Lung (tissue), 12 donors: ENCODE measurements around the gene KIAA1671. TPM values are rescaled to one million over a fixed set of nuclear protein-coding genes. Genes with fewer than 3 reads are reported as not detected.

Experiments
- ATAC-seq: fragments of 200-7000 bp; cut with Tn5 transposase; one replicate; pipeline ENCODE4 v1.9.1; 2020; ENCODE audit warnings: moderate number of reproducible peaks; ENCODE audit not compliant: insufficient read depth, low FRiP score
- DNase-seq, 3 donors: peaks; one replicate each; pipeline ENCODE4 v3.0.0-alpha.2; 2013 to 2017
- H3K27ac ChIP-seq, 2 donors: one replicate each; pipeline ENCODE4 v1.5.1; 2013; ENCODE audit warnings: mild to moderate bottlenecking in 2 of 2, moderate library complexity in 2 of 2, control low read depth in 1 of 2, inconsistent platforms in 1 of 2, low read depth in 1 of 2, low read length in 1 of 2
- H3K27me3 ChIP-seq, 3 donors: one replicate each; pipeline ENCODE4 v1.5.1; 2013; ENCODE audit warnings: low read length in 2 of 3; ENCODE audit not compliant: control insufficient read depth in 3 of 3, insufficient read depth in 3 of 3
- H3K36me3 ChIP-seq, 4 donors: one replicate each; pipeline ENCODE4 v1.5.1; 2013; ENCODE audit warnings: low read length in 4 of 4, mild to moderate bottlenecking in 1 of 4, moderate library complexity in 1 of 4; ENCODE audit not compliant: control insufficient read depth in 4 of 4, insufficient read depth in 4 of 4
- H3K4me1 ChIP-seq, 5 donors: one replicate each; pipeline ENCODE4 v1.5.1; 2013; ENCODE audit warnings: low read length in 5 of 5, mild to moderate bottlenecking in 2 of 5, moderate library complexity in 1 of 5; ENCODE audit not compliant: control insufficient read depth in 5 of 5, insufficient read depth in 5 of 5
- H3K4me3 ChIP-seq: one replicate; pipeline ENCODE4 v1.5.1; 2013; ENCODE audit warnings: mild to moderate bottlenecking, control low read depth, moderate library complexity
- H3K9ac ChIP-seq, 2 donors: one replicate each; pipeline ENCODE4 v1.5.1; 2013; ENCODE audit warnings: low read length in 2 of 2, control low read depth in 1 of 2; ENCODE audit not compliant: insufficient read depth in 1 of 2
- H3K9me3 ChIP-seq, 4 donors: one replicate each; pipeline ENCODE4 v1.5.1; 2013; ENCODE audit warnings: low read length in 3 of 4, mild to moderate bottlenecking in 1 of 4, moderate library complexity in 1 of 4; ENCODE audit not compliant: control insufficient read depth in 4 of 4, insufficient read depth in 3 of 4
- WGBS, 2 donors: extraction: QIAGEN DNeasy Blood & Tissue Kit; methylation state at CpG; one replicate each; pipeline ENCODE4 v1.1.7; 2013; 5-methylcytosine and 5-hydroxymethylcytosine counted together
- polyA plus RNA-seq, 2 donors: library from polyadenylated mRNA; stranded (reverse); fragments of 200-250 nt; gene quantifications; one replicate each; pipeline ENCODE4 v1.2.1, GENCODE V29; 2013
- total RNA-seq, 2 donors: library from RNA; depleted of rRNA in 1 of 2; stranded (reverse); fragments of >200 nt in 1 of 2; gene quantifications; one replicate each; pipeline ENCODE4 v1.2.1, GENCODE V29; 2014 to 2021
- TF ChIP-seq, protein P1 (sequence below): IDR thresholded peaks from 2 replicates; pipeline ENCODE4 v1.5.1; 2012; ENCODE audit warnings: mild to moderate bottlenecking; ENCODE audit errors: control extremely low read depth, extremely low read depth
- donor health status: control.
- donor health status: control.
- donor health status: Bipolar disorder and iron deficiency.
- donor health status: healthy.
- donor health status: DM: yes; HTN: yes; CAD: no.

Gene KIAA1671
- total and polyA plus RNA-seq, 4 donors, result 7.6 to 44.6 (median 24.0) TPM

DNA sequence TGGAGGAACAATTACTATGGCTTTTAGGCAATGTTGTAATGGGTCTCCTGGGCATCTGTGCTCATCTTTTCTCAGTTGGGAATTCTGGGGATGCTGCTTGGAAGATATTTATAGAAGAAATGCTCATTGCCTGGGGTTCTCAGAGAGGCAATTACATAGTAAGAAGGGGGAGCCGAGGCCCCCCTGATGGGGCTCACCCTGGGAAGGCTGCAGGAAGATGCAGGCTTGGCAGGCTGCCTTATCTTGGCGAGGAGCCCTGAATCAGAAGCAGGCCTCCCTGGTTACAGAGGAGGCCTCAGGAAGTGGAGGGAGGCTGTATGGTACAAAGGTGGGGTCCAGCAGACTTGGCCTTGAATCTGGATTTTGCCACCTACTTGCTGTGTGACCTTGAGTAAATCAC is 186.5 kb downstream of the KIAA1671 start:
- Histone ChIP-seq H3K36me3 (no peaks in the 10 kb centered on the region), H3K27me3 (no peaks in the 10 kb centered on the region), H3K9me3 (peaks cover 0 to 2% (median 0%) of the 10 kb centered on the region in 4 donors), H3K4me1 (peaks cover 0 to 10% (median 6%) of the 10 kb centered on the region in 5 donors), H3K4me3 (no peak overlapping the region), H3K27ac (peak overlapping the region in 1 of 2 donors; percentile 10), H3K9ac (no peak overlapping the region)
- TF ChIP-seq, protein P1, sequence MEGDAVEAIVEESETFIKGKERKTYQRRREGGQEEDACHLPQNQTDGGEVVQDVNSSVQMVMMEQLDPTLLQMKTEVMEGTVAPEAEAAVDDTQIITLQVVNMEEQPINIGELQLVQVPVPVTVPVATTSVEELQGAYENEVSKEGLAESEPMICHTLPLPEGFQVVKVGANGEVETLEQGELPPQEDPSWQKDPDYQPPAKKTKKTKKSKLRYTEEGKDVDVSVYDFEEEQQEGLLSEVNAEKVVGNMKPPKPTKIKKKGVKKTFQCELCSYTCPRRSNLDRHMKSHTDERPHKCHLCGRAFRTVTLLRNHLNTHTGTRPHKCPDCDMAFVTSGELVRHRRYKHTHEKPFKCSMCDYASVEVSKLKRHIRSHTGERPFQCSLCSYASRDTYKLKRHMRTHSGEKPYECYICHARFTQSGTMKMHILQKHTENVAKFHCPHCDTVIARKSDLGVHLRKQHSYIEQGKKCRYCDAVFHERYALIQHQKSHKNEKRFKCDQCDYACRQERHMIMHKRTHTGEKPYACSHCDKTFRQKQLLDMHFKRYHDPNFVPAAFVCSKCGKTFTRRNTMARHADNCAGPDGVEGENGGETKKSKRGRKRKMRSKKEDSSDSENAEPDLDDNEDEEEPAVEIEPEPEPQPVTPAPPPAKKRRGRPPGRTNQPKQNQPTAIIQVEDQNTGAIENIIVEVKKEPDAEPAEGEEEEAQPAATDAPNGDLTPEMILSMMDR, result no peak
- peak; percentile 51 to 80 (median 74) for DNase-seq
- 14 to 20% methylated on average over 2 of the region's 2 CpGs for WGBS, 2 donors
- ATAC-seq, result no peak

DNA sequence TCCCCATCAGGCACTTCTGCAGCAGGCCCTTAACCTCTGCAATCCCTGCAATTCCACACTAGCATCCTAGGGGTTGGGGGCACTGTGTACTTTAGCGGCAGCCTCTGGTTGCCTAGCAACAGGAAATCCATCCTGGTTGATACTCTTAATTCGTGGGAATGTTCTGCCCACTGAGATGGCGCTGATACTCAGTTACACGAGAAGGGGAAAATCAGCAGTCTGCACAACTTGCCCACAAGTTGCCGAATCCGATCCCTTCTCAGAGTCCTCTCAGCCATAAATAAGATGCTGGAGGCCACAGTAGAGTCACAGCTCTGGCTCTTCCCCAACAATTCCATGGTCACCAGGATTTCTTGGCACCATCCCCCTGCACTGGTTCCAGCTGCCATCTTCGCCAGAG is 189.6 kb downstream of the KIAA1671 start:
- Histone ChIP-seq H3K27ac (no peak overlapping the region), H3K9ac (no peak overlapping the region), H3K9me3 (peaks cover 0 to 2% (median 0%) of the 10 kb centered on the region in 4 donors), H3K27me3 (no peaks in the 10 kb centered on the region), H3K4me3 (no peak overlapping the region), H3K4me1 (peaks cover 0 to 10% (median 6%) of the 10 kb centered on the region in 5 donors), H3K36me3 (no peaks in the 10 kb centered on the region)
- TF ChIP-seq, protein P1, result no peak
- ATAC-seq, result no peak
- no peak for DNase-seq
- WGBS, 2 donors, result 78 to 84% methylated on average over 7 of the region's 7 CpGs

DNA sequence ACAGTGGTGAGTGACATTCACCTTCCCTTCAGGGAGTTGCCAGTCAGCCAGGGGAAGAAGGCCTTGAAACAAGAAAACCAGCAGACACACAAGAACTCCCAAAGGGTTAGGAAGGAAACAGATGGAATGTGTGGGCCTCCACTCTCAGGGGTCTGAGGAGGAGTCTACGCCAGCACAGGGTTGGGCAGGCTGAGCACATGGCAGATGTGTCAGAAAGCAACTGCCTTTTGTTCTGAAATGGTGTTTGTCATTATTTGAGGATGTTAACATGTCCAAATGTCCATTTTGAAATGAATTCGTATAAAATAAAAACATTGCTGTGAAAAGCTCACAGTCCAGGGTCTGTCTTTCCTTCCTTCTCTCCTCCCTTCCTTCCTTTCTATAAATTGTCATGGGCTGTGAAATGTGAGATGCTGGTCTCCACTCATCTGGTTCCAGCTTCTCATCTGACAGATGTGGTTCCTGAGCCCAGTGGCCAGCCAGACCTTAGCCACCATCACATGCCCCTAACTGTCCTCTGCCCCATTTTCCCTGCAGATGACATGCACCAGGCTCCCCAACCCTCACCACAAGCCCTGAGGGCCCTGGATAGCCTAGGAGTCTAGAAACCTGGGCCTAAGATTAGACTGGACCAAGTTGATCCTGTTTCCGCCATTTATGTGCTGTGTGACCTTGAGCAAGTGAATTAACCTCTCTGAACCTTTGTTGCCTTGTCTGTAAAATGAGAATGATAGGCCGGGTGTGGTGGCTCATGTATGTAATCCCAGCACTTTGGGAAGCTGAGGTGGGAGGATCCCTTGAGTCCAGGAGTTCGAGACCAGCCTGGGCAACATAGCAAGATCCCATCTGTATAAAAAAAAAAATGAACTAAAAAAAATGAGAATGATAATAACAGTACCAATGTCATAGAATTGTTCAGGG is 190.9 kb downstream of the KIAA1671 start:
- H3K27me3 ChIP-seq, result no peaks in the 10 kb centered on the region
- no peak overlapping the region for H3K9ac ChIP-seq
- H3K27ac ChIP-seq, result peak overlapping the region in 1 of 2 donors; percentile 67
- H3K4me3 ChIP-seq, result no peak overlapping the region
- TF ChIP-seq, protein P1, result no peak
- DNase-seq (peak; percentile 48 to 63 (median 52)), ATAC-seq (no peak)
- H3K9me3 ChIP-seq, result no peaks in the 10 kb centered on the region
- peaks cover 0 to 19% (median 6%) of the 10 kb centered on the region in 5 donors for H3K4me1 ChIP-seq
- WGBS, 2 donors, result 79 to 80% methylated on average over 5 of the region's 5 CpGs
- no peaks in the 10 kb centered on the region for H3K36me3 ChIP-seq
